IPS DF 19.7 (cell line): ENCODE data around the gene DPYSL4.
A peak's percentile ranks its signal among the peaks of the same experiment; 100 is the strongest.
"Not testable (repeated sequence)": the region's sequence is repeated elsewhere in the genome, so short reads cannot be mapped to it uniquely, and the experiment has no call there.

ENCODE experiments used
- DNase-seq: peaks from one replicate; pipeline ENCODE4 v3.0.0-alpha.2; 2013; ENCODE audit warnings: low read depth, low spot score

Gene DPYSL4

DNA sequence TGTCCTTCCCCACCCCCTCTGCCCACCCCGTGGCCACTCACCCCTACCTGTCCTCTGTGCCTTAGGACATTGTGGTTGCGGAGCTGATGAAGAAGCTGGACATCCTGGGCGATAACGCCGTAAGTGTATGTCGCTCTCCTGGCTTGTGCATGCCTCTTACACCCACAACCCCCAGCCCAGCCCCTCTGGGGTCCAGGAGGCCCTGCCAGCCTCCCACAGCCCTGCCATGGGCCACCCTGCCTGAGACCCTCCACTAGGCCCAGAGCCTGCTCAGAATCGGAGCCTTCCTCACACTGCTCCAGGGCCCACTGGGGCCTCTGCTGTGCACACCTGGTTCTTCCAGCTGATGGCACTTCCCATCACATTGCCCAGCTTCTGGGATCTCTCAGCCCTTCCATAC, 36.8 kb upstream of the DPYSL4 start:
- no peak for DNase-seq

DNA sequence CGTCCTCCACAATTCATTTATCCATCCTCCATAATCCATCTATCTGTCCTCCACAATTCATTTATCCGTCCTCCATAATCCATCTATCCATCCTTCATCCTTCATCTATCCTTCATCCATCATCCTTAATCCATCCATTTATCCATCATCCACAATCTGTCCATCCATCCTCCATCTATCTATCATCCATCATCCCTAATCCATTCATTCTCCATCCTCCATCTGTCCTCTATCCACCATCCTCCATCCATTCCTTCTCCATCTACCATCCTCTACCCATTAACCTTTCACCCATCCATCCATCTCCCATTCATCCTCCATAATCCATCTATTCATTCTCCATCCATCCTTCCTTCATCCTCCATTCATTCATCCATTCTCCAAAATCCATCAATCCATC, 36.0 kb upstream of the DPYSL4 start:
- DNase-seq = no peak

DNA sequence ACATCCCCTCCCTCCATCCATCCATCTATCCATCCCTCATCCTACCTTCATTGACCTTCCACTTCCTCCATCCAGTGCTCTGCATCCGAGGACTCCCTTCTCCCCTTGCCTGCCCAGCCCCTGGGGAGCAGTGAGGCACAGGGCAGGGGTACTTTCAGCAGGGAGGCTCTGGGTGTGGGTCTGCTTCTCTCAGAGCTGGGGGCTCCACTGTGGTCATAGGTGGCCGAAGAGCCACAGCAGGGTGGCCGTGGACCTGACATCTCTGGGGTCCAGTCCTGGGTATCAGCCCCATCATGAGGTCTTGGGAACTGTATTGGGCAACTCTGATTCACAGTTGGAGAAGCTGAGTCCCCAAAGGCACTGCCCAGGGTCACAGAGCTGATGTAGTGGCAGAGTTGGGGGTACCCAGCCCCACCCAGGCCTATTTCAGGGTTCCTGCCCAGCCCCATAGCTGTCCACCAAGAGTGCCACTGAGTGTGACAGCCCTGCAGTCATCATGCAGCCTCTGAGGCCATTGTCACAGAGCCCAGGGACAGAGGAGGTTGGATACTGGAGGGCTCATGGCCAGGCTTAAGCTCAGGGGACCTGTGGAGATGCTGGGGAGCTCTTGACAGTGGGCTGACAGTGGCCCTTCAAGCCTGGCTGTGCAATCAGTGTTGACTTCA, 35.3 kb upstream of the DPYSL4 start:
- DNase-seq = no peak

DNA sequence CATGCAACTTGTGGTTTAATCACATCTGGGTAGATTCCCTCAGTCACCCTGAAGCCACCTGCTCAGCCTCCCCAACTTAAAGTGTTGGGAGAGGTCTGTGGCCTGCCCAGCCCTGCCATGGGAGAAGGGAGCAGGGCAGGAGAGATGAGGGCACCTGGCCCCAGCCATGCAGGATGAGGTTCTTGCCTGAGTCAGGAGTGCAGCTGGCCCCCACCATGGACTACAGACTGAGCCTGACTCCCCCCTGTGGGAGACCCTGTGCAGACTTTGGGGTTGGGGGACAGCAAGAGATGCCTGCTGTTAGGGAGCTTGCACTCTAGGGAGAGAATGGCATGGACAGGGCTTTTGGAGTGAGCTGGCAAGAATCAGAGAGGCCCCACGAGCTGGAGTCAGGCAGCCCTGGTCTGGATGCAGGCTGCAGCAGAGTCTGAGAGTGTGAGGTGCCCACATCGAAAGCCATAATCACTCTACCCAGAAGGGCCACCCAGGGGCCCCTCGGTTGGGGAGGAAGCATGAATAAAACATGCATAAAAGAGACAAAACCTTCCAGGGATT, 34.7 kb upstream of the DPYSL4 start:
- DNase-seq = no peak

DNA sequence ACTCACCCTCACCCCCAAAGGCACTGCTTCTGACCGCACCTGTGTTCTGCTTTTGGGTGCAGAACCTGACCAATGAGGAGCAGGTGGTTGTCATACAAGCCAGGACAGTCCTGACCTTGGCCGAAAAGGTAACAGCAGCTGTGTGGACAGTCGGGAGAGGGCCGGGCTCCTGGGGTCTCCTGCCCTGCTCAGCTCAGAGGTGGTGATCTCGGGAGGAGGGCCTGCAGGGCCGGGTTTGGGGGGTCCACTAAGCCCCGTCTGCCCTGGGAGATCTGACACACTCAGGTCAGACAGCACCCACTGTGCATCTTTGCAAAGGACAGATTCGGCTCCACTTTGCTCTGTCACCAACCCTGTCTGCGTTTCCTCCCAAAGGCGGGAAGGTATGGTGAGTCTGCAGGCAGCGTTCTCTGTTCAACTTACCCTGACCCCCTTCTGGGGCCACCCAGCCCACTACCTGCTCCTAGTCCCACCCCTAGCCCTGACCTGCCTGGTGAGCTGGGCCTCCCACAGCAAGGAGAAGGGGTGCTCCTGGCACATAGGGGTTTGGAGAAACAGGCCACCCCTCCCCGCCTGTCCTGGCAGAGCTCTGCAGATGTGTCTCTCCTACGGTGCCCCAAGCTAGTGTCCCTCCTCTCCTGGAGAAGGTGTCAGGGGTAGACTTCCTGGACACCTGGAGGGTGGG, 33.7 kb upstream of the DPYSL4 start:
- DNase-seq = no peak

DNA sequence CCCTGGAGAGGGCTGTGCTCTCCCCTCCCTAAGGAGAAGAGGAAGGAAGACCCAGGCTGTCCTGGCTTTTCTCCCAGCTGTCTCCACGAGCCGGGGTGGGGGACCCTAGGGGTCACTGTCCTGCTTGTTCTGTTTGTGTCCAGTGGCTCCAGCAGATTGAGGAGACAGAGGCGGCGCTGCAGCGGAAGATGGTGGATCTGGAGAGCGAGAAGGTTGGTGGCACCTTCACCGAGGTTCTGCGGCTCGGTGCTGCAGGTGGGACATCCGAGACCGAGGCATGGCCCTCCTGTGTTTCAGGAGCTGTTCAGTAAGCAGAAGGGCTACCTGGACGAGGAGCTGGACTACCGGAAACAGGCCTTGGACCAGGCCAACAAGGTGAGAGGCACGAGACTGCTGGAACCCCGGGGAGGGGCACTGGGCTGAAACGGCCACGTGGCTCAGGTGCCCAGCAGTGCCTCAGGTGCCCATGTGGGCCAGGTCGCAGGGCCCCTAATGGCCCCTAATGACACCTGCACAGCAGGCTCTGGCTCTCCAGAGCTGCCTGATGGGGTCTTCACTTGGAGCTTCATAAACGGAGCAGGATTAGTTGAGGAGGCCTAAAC, 33.0 kb upstream of the DPYSL4 start:
- DNase-seq = no peak

DNA sequence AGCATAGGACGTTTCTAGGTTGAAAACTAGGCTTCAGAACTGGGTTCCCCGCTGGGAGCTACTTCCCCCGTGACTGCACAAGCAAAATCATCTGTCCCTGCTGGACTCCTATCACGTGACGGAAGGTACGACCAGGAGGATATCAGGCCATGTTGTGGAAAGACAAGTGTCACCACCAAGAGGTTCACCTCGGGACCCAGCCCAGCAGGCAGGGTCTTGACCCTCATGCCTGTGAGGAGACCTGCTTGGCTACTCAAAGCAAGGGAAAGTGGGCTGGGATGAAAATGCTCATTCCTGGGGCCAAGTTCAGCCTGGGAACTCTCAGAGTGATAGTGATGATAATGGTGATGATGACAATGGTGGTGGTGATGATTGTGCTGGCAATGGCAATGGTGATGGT, 32.3 kb upstream of the DPYSL4 start:
- no peak for DNase-seq

DNA sequence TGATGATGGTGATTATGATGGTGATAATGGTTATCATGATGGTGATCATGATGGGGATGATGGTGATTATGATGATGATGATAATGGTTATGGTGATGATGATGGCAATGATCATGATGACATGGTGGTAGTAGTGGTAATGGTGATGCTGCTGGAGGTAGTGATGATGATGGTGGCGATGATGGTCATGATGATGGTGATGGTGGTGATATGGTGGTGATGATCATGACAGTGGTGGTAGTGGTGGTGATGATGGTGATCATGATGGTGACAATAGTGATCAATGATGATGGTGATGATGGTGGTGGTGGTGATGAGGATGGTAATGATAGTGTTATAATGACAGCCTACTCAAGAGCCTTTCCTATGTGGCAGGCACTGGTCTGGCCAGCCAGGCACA, 31.8 kb upstream of the DPYSL4 start:
- no peak for DNase-seq

DNA sequence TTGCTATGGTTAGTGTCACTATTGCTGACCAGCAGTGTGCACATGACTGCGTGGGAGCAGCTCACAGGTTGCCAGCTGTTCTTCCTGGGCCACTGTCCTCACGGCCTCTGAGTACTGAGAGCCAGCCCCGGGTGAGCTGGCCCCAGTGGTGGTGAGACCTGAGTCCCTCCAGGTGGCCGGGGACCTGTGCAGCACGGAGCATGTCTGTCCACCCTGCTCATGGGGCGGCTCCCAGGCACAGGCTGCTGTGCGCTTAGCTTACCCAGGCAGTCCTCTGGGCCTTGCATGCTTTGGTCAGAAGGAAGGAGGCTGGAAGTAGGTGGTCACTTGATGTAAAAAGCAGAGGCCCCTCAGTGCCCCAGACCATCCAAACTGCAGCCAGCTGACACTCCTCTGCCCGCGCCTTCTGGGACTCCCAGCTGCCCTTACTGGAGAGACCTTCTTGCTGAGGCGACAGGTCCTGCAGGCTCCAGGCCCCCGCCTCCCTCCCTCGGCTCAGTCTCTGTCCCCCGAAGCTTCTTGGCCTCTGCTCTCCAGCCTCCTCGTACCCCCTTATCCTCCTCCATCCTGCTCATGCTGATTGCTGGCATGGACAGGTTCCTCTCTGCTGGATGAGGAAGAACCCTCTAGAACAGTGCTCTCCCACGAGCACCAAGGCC, 30.9 kb upstream of the DPYSL4 start:
- DNase-seq = no peak

DNA sequence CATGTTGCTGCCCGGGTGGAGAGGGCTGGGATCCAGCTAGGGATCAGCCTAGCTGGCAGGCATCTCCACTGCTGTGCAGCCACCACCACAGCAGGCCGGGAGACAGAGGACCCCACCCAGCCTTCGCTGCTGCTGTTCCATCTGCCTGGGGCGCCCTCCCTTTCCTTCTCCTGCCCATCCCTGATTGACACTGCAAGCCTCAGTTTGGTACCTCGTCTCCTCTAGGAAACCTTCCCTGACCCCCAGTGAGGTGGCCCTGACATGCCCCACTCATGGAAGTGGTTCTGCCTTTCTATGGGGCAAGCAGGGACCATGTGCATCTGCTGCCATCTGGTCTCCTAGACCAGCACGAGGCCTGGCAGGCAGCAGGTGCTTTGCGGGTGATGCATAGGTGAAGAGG, 30.4 kb upstream of the DPYSL4 start:
- DNase-seq = no peak

DNA sequence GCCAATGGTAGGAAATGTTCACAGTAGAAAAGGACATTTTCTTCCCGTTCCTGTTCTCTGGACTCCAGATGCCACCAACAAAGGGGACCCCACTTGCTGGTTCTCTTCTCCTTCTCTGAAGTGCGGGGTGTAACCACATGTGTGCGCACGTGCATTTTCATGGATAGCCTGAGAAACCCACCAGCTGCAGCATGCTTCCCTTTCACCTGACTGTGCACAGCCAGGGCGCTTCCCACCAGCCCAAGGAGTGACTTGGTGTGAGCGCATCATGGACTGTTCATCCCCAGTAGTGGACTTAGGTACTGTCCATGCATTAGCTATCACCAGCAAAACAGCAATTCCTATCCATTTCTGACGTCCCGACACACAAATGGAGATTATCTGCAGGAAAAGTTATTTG, 29.6 kb upstream of the DPYSL4 start:
- no peak for DNase-seq

DNA sequence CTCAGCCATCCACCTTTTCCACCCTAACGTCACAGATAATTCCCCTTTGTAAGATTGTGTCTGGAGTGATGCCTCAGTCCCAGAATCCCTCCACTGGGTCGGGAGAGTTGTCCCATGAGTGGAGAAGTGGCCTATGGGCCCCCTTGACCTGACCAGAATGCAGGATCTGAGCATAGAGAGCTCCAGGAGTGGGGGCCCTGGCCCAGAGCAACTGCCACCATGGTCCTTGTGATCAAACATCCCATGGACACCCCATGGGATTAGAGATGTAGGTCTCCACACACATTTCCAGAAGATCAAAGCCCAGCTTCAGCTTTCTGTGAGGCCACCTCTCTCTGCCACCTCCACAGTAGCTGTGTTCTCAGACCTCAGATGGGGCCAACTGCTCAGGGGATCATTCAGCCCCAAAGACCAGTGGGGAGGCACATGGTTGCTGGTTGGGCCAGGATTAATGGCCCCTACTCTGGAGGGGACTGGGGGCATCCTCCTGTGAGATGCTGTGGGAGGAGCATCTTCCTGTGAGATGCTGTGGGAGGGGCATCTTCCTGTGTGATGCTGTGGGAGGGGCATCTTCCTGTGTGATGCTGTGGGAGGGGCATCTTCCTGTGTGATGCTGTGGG, 28.5 kb upstream of the DPYSL4 start:
- no peak for DNase-seq

DNA sequence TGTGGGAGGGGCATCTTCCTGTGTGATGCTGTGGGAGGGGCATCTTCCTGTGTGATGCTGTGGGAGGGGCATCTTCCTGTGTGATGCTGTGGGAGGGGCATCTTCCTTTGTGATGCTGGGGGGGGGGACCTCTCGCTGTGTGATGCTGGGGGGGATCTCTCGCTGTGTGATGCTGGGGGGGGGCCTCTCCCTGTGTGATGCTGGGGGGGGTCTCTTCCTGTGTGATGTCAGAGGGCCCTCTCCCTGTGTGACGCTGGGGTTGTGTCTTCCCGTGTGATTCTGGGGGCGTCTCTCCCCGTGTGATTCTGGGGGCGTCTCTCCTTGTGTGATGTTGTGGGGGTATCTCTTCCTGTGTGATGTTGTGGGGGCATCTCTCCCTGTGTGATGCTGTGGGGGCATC, 27.9 kb upstream of the DPYSL4 start:
- no peak for DNase-seq

DNA sequence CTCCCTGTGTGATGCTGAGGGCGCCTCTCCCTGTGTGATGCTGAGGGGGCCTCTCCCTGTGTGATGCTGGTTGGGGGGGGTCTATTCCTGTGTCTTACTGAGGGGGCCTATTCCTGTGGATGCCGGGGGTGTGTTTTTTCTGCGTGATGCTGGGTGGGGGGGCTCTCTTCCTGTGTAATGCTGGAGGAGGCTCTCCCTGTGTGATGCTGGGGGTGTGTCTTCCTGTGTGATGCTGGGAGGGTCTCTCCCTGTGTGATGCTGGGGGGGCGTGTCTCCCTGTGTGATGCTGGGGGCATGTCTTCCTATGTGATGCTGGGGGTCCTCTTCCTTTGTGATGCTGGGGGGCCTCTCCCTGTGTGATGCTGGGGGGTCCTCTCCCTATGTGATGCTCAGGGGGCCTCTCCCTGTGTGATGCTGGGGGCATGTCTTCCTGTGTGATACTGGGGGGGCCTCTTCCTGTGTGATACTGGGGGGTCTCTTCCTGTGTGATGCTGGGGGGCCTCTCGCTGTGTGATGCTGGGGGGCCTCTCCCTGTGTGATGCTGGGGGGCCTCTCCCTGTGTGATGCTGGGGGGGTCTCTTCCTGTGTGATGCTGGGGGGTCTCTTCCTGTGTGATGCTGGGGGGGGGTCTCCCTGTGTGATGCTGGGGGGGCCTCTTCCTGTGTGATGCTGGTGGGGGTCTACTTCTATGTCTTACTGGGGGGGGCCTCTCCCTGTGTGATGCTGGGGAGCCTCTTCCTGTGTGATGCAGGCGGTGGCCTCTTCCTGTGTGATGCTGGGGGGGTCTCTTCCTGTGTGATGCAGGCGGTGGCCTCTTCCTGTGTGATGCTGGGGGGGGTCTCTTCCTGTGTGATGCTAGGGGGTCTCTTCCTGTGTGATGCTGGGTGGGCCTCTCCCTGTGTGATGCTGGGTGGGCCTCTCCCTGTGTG, 27.2 kb upstream of the DPYSL4 start:
- DNase-seq = not testable (repeated sequence)

DNA sequence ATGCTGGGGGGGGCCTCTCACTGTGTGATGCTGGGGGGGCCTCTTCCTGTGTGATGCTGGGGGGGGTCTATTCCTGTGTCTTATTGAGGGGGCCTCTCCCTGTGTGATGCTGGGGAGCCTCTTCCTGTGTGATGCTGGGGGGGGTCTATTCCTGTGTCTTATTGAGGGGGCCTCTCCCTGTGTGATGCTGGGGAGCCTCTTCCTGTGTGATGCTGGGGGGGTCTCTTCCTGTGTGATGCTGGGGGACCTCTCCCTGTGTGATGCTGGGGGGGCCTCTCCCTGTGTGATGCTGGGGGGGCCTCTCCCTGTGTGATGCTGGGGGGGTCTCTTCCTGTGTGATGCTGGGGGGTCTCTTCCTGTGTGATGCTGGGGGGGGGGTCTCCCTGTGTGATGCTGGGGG, 26.5 kb upstream of the DPYSL4 start:
- DNase-seq = not testable (repeated sequence)

DNA sequence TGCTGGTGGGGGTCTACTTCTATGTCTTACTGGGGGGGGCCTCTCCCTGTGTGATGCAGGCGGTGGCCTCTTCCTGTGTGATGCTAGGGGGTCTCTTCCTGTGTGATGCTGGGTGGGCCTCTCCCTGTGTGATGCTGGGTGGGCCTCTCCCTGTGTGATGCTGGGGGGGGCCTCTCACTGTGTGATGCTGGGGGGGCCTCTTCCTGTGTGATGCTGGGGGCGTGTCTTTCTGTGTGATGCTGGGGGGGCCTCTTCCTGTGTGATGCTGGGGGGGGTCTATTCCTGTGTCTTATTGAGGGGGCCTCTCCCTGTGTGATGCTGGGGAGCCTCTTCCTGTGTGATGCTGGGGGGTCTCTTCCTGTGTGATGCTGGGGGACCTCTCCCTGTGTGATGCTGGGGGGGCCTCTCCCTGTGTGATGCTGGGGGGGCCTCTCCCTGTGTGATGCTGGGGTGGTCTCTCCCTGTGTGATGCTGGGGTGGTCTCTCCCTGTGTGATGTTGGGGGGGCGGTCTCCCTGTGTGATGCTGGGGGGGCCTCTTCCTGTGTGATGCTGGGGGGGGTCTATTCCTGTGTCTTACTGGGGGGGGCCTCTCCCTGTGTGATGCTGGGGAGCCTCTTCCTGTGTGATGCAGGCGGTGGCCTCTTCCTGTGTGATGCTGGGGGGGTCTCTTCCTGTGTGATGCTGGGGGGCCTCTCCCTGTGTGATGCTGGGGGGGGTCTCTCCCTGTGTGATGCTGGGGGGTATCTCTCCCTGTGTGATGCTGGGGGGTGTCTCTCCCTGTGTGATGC, 25.7 kb upstream of the DPYSL4 start:
- DNase-seq = not testable (repeated sequence)

DNA sequence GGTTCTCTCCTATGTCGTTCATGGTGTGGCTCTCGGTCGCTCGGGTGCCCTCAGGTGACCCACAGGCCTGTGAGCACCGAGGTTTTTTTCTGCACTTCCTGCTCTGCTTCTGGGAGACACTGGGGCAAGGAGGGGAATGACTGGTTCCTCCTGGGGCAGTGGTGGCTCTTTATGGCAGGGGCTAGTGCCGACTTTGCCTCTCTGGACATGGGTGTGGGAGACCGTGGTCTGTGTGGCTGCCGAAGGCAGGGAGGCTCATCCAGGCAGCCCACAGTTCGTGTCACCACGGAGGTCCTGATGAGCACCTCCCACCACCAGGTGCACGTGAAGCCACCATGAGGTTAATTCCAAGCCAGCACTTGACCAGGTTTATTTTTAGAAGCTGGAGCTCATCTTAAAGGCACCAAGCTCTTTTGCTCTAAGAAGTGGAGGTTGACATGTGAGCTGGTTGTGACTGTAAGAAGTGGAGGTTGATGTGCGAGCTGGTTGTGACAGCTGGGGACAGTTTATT, 24.7 kb upstream of the DPYSL4 start:
- no peak for DNase-seq

DNA sequence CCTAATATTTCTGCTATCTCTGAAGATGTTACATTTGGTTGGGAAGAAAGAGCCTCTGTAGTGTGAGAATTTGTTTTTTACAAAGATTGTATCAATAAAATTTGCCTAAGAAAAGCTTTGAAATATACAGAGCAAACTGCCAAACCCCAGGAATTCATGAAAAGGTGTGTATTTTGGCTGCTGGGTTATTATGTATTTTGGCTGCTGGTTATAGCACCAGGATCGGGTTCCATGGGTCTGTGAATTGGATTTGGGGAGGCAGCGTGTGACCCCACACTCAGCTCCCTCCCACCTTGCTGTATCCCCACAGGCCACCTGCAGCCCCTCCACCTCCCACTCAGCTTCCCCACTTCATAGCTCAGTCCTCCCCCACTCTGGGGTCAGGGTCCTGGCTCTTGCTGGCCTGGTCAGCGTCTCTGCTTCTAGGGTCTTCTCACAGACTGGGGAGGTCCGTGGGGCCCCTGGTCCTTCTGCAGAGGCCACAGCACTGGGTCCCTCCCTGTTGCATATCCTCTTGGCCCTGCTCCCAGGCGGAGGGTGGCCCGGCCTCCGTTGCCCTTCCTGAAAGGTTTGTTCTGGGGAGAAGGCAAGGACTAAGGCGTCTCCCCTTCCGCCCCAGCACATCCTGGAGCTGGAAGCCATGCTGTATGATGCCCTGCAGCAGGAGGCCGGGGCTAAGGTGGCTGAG, 24.0 kb upstream of the DPYSL4 start:
- no peak for DNase-seq

DNA sequence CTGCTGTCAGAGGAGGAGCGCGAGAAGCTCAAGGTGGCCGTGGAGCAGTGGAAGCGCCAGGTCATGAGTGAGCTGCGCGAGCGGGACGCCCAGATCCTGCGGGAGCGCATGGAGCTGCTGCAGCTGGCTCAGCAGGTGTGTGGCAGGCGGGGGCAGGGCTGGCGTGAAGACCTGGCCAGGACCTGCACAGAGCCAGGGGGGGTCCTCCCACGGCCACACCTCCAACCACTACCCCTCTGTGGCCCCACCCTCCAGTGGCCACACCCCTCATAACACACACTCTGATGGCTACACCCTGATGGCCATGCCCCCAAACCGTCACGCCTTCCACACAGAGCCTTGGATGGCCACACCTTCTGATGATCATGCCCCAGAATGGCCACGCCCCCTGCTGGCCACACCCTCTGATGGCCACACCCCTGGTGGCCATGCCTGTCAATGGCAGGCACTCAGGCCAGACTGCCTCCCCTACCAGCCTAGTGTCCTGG, 23.4 kb upstream of the DPYSL4 start:
- peak; percentile 59 for DNase-seq
